CD4-positive, alpha-beta T cell treated with Interleukin-4 for 4 hours (primary cell): ENCODE results near the gene DACT1.

ENCODE experiments used
- DNase-seq: peaks from one replicate; pipeline ENCODE4 v3.0.0-alpha.2; 2020

The DACT1 gene

DNA sequence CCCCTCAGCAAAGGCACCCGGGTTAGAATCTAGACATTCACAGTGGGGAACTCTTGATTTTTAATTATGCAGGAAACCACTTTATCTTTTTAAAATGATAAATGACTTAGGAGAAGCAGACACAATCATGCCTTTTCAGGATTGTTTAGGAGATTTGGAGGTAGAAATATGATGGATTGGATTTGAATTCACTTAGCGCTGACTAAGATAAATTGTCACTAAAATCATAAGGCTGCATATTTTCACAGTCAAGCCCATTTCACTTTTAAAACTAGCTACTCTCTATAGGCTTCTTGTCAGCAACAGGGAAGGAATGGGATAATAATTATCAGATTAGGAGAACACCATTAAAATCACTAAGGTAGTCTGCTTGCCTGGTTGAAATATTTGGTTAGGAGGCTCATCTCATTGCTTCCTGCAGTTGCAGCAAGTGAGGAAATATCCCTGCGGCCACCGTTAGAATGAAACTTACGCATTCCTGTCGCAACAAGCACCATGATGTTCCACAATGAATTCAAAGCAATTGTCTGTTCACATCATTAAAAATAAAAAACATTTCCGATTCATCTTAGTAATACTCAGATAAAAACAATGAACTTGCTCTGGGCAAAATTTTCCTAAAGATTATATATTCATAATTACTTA lies 31.9 kb downstream of the DACT1 start:
- DNase-seq = no peak

DNA sequence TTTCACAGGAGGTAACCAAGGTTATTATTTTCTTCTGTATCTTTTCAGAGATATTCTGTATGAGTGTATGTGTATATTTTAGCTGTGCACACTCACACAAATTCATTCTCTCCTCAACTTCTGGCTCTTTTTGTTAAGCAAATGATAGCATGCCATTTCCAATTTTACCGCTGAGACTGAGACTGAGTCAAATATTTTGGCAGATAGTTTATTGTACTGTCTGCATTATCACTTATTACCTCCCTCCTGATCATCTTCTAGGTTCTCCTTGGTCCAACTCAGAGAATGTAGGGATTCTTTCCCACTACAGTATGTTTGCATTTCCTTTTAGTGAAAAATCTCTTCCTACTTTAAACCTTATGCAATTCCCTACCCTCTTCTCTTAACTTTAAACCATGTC lies 33.3 kb downstream of the DACT1 start:
- no peak for DNase-seq

DNA sequence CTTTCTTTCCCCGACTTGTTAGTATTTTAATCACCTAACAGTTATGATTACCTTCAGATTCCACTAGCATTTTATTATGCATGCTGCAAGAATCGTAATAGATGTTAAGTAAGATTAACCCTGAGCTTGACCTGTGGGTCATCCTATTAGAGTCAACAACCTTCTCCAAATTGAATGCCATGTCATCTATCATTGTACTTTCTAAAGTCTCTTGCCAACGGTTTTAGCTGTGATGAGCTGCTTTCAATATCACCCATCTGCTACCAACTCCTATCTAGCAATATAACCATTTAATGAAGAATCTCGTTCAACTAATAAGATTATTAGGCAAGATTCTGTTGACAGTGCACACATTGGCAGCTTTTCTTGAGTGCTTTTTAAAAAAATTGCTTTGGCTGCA lies 33.7 kb downstream of the DACT1 start:
- DNase-seq = no peak

DNA sequence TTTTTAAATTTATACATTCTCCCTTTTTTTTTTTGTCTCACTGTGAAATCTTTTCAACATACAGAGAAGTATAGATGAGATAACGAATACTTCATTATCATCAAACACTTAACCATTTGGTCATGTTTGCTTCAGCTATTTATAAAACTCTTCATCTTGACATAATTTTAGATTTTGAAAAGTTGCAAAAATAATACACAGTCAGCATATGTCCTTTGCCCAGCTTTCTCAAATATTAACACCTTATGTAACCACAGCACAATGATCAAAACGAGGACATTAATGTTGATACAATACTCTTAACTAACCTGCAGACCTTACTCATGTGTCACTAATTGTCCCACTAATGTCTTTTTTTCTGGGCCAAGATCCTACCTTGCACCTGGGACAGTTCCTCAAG lies 36.0 kb downstream of the DACT1 start:
- no peak for DNase-seq

DNA sequence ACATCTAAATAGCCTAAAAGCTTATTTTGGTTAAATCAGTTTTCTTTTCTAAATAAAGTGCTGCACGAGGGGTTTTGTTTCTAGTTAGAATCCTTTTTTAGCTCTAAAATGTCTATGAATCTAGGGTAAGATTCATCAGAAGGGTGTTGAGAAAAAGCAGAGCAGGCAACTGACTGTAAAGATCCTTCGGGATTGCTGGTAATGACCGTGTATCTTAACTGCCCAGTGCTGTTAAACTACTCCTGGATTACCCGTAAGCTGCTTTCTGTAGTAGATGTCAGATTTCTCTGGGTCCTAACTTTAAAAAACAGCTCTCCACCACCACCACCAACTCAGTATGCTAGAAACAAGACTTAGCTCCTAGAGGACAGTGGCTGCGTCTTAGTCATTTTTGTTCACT lies 39.2 kb downstream of the DACT1 start:
- DNase-seq = no peak

DNA sequence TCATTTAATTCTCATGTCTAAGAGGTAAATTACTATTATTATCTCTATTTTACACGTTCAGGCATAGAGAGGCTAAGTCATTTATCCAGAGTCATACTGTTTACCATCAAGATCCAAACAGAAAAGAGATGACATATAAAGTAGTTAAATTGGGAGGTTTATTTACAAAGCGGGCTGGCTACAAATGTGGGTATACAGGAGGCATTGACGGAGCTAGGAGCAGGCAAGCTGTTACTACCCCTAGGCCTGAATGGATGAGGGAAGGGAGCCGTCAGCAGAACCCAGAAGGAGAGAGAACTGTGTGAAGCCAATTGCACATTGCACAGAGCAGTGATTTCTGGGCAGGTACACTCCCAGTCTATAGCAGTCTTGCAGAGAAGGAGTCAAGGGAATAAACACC lies 39.8 kb downstream of the DACT1 start:
- no peak for DNase-seq

DNA sequence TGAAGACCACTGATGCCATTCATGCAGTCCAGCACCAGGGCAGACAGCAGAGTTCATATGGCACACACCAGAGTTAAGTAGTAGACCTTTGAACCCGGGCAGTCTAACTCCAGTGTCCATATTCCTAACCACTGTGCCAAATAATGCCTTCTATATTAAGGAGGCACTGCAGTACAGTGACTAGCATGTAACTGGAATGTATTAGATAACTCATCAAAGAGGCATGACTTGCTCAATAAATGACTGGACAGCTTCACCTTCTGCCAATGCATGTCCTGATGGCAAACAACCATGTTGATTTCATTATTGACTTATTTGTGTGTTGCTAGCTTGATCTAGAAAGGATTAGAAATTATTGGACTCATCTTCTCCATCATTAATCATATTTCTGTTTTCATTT lies 40.2 kb downstream of the DACT1 start:
- no peak for DNase-seq

DNA sequence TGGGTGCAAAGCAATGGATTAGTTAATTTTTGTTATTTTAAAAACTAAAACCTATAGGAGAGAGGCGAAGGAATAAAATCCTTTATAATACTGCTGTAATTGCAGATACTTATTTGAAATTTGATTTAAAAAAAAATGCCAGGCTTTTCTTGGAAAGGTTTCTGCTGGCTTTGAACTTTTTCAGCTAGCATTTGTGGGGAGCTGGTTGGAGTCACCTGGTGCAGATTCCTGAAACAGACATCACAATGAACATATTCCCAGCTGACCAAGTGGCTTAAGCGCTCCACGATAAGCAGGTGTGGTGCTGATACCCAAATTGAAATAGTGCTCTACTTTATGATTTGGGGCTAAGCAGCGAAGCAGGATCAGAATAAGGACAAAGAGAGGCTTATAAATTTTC lies 42.9 kb downstream of the DACT1 start:
- no peak for DNase-seq

DNA sequence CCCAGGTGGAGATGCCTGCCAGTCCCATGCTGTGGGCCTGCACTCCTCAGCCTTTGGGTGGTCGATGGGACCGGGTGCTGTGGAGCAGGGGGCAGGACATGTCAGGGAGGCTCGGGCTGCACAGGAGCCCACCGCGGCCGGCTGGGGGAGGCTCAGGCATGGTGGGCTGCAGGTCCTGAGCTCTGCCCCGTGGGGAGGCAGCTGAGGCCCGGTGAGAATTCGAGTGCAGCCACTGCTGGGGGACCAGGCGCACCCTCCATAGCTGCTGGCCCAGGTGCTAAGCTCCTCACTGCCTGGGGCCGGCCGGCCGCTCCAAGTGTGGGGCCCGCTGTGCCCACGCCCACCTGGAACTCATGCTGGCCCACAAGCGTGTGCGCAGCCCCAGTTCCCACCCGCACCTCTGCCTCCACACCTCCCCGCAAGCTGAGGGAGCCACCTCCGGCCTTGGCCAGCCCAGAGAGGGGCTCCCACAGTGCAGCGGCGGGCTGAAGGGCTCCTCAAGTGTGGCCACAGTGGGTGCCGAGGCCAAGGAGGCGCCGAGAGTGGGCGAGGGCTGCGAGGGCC lies 49.6 kb downstream of the DACT1 start:
- no peak for DNase-seq

DNA sequence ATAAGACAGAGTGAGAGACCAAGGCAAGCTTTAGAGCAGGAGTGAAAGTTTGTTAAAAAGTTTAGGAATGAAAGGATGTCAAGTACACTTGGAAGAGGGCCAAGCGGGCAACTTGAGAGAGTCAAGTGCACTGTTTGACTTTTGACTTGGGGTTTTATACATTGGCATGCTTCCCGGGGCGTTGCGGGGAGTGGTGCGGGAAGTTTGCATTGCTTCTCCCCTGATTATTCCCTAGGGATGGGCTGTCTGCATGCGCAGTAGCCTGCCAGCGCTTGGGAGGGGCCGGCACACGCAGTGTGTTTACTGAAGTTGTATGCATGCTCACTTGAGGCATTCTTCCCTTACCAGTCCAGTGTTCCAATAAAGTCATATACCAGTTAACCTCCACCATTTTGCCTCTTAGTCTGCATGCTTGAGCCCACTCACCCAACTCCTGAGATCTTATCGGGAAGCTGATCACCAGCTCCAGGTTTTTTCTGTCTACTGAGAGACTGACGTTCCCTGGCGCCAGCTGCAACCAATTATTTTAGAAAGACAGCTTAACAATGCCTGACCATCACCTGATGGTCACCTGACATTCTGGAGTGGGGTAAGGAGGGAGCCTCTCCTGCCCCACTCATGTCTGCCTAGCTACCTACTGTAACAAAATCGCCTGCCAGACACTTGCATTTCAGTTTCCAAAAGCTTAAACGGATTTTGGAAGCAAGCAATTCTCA lies 53.2 kb downstream of the DACT1 start:
- no peak for DNase-seq

DNA sequence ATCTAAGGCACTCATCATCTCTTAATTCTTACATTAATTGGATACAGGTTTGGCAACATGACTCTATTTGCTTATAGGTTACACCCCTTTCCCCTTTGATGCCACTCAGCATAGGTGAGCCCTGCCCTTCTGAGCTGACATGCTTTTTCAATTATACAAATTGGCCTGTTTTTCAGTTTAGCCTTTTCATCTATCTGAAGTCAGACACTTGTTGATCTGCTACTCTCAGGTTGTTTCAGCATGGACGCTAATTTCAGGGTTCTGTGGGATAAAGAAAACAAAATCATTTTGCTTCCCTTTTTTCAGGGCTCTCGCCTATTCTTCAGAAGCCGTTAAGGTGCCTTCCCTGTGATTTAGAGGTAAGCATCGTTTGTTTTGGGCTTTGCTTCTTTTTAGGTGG lies 55.3 kb downstream of the DACT1 start:
- no peak for DNase-seq

DNA sequence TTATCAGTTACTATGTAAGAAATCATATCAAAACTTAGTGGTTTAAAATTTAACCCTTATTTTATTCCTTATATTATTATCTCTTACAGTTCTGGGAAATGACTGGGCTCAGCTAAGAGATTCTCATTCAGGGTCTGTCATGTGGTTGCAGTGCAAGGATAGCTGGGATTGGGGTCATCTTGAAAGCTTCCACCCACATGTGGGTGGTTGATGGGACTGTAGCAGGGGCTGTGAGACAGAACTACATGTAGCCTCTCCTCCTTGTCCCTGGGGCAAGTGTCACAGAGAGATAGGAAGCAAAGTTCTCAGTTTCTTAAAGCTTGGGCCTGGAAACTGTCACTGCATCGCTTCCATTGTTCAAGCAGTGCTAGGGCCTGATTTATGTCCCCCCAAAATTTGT lies 57.8 kb downstream of the DACT1 start:
- DNase-seq = no peak

DNA sequence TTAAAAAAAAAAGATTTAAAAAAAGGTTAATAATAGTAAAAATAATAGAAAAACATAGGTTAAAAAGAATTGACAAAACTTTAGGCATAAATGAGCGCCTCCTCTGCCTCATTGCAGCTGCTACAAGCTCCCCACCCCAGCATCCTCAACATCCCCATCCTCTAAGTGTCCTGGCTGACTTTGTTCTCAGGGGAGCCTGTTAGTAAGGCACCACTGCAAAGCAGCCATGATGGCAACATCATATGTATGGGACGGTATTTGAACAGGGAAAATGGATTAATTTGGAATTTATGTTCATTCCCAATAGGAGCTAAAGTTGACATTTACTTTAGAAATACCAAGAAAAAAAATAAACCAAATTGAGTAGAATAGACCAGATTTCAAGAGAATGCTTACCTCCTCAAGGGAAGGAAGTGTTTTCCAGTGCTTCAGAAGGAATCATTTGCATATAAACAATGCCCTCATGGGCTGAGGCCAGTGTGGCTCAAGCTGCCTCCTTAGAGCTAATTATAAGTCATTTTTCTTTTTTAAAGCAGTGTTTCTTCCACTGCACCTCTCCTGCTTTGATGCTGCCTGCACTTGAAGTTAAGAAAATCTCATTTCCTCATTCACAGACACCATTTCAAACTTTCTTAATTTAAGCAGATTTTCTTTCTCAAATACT lies 59.6 kb downstream of the DACT1 start:
- DNase-seq = no peak
